NCI-H526 (cell line): ENCODE data around the gene SPINT1.
"Not testable (repeated sequence)": the region's sequence is repeated elsewhere in the genome, so short reads cannot be mapped to it uniquely, and the experiment has no call there.

Experiments
- DNase-seq, 2 experiments: peaks; one replicate each; lab custom pipeline; 2025; lab: John Stamatoyannopoulos, UW

Gene SPINT1

DNA sequence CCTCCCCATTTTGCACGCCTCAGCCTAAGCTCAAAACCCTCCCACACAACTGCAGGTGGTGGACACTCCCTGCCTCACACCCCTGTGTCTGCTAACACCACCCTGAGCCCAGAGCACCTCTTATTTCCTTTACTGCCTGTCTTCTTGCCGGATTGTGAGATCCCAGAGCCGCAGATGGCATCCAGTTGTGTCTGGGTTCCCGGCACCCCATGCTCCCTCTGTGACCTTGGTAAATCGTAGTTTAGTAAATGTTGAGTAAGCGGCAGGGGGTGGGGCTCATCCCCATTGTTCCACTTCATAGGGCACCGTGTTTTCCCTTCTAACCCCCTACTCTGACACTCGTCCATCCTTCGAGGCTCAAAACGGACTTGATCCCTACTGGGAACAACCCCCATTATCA lies 14.9 kb downstream of the SPINT1 start:
- DNase-seq = no peak

- peak; percentile 55 to 87 for DNase-seq
These were observed 15.5 kb downstream of the SPINT1 start for GRCh38 chr15:40859206-40859851.

GRCh38 chr15:40861147-40861546 lies 17.3 kb downstream of the SPINT1 start:
- not testable (repeated sequence) for DNase-seq

GRCh38 chr15:40863660-40864270 lies 19.9 kb downstream of the SPINT1 start:
- DNase-seq = no peak

- no peak for DNase-seq
These were observed 23.4 kb downstream of the SPINT1 start for GRCh38 chr15:40867199-40867598.

DNA sequence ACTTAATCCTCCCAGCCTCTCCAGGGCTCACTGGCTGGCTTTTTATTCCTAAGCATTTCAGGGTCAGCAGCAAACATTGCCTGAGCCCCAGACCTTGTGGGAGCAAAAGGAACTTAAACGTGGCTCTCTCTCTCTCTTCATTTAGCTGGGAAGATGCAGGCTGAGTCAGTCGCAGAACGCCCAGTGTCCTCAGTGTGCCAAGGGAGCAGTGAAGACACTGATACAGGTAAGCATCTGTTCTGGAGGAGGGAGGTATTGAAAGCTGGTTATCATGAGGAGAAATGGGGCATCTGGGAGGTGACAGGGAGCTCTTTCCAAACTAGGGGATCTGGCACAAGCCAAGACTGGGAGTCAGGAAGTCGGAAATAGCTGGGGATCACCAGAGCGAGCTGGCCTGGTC lies 25.8 kb downstream of the SPINT1 start:
- no peak for DNase-seq

GRCh38 chr15:40870716-40871115 lies 26.9 kb downstream of the SPINT1 start:
- DNase-seq = no peak

GRCh38 chr15:40871749-40872617 lies 28.1 kb downstream of the SPINT1 start:
- DNase-seq = peak; percentile 7 to 48

GRCh38 chr15:40872791-40873693 lies 29.2 kb downstream of the SPINT1 start:
- no peak for DNase-seq

GRCh38 chr15:40873694-40874561 lies 30.1 kb downstream of the SPINT1 start, which contains the start of gene RHOV:
Gene RHOV (minus strand): TSS chr15:40874234. CDS start chr15:40874139, 95 bp downstream.
- DNase-seq = peak; percentile 90 to 96

GRCh38 chr15:40875991-40876730 lies 32.3 kb downstream of the SPINT1 start:
- DNase-seq = no peak

DNA sequence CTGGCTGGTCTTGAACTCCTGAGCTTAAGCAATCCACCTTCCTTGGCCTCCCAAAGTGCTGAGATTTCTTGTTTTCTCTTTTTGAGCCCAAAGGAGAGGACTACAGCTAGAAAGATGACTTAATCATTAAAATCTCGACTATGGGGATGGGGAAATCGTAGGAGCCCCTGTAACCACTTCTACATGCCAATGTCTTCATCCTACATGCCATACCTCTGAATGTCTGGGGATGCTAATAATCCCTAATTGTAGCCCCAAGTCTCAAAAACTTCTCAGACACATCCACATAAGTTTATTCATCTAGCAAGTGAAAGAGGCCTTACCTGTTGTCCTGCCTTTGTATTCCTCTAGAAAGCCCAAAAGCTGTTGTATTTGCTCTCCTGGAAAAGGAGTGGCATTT lies 33.8 kb downstream of the SPINT1 start:
- no peak for DNase-seq

GRCh38 chr15:40878785-40879184 lies 34.9 kb downstream of the SPINT1 start:
- DNase-seq = no peak

DNA sequence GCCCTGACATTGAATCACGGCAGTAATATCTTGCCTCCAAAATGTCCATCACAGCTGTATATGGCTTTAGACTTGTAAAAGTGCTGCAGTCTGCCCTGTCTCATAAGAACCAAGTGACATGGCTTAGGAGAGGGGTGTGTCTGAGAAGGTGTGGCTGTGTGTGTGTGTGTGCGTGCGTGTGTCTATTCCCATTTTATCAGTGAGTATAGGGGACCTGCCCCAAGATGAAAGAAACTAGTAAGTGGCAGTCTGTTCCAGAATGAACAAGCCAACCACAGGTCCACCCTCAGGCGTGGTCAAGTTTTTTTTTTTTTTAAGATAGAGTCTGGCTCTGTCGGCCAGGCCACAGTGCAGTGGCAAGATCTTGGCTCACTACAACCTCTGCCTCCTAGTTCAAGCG lies 35.8 kb downstream of the SPINT1 start:
- no peak for DNase-seq

GRCh38 chr15:40881351-40881750 lies 37.5 kb downstream of the SPINT1 start:
- DNase-seq = no peak

DNA sequence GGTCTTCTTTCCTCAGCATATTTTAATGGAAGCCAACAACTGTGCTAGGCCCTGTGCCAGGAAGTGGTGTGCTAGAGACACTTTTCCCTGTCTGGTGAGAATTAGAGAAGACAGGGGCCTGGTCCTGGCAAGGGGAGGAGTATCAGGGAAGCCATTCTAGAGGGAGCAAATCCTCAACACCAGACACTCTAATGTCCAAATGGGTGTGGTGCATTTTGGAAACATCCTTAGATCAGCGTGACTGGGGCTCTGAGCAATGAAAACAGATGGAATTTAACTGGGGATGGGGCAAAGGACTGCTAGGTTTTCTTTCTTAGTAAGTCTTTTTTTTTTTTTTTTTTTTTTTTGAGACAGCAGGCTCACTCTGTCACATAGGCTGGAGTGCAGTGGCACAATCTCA lies 42.7 kb downstream of the SPINT1 start:
- DNase-seq = no peak

DNA sequence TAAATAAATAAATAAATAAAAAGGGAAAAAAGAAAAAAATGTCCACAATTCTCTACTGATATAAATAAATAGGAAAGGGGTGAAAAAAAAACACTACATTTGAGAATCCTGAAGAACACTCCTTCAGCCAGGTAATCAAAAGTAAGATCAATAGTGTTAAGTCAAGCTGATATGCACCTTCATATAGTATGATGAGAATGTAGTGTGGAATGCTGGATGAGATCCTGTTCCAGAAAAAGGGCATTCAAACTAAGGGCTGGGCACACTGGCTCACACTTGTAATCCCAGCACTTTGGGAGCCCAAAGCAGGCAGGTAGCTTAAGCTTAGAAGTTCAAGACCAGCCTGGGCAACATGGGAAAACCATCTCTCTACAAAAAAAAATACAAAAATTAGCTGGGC lies 45.3 kb downstream of the SPINT1 start:
- DNase-seq = no peak

DNA sequence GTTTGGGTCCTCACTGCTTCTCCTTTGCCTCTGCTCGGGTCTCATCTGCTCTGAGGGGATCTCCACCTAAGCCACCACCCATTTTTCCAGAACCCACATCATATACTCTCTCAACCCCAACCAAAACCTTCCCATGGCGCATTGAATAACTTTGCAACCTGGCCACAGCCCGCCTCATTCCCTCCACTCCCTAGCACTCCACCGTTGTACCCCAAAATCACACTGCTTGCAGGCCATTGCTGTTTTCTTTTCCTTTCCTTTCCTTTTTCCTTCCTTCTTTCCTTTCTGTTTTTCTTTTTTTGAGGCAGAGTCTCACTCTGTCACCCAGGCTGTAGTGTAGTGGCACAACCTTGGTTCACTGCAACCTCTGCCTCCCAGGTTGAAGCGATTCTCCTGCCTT lies 47.3 kb downstream of the SPINT1 start:
- DNase-seq = no peak

- DNase-seq = peak; percentile 53 to 81
These were observed 48.1 kb downstream of the SPINT1 start for GRCh38 chr15:40891810-40892446.
